Omental fat pad (tissue), 4 donors: ENCODE results near the gene ELP1. TPM values are rescaled to one million over a fixed set of nuclear protein-coding genes. Genes with fewer than 3 reads are reported as not detected.

Experiments used
- ATAC-seq: fragments of 150-250 bp; one replicate; pipeline ENCODE4 v1.9.1; 2016; ENCODE audit warnings: mild to moderate bottlenecking, moderate library complexity; ENCODE audit not compliant: low FRiP score
- DNase-seq: peaks from one replicate; pipeline ENCODE4 v3.0.0-alpha.2; 2019; ENCODE audit warnings: low spot score
- CTCF ChIP-seq, 3 donors: fragments of 450-650 bp; IDR thresholded peaks; one replicate each; pipeline ENCODE4 v1.5.1; 2016 to 2017; ENCODE audit warnings: antibody characterized with exemption in 3 of 3, mild to moderate bottlenecking in 3 of 3, moderate library complexity in 2 of 3
- total RNA-seq, 4 donors: library from RNA; depleted of rRNA; stranded (reverse); fragments of >200 nt; gene quantifications; one replicate each; pipeline ENCODE4 v1.1.0, GENCODE V29; 2016

Gene ELP1
- total RNA-seq, 4 donors from 2014 or later: 16.0 to 24.9 (median 18.7) TPM

GRCh38 chr9:108877524-108877923 is 56.4 kb downstream of the ELP1 start:
- ATAC-seq: no peak

GRCh38 chr9:108876425-108876824 is 57.5 kb downstream of the ELP1 start:
- no peak for TF ChIP-seq CTCF (IDR thresholded peaks at IDR 0.05)
- no peak for ATAC-seq
- no peak for DNase-seq

More at GRCh38 chr9:108877524-108877923, 56.4 kb downstream of the ELP1 start:
- DNase-seq: no peak
- TF ChIP-seq CTCF (IDR thresholded peaks at IDR 0.05): no peak

GRCh38 chr9:108874058-108874788 is 59.7 kb downstream of the ELP1 start:
- TF ChIP-seq CTCF (IDR thresholded peaks at IDR 0.05): no peak
- ATAC-seq (no peak), DNase-seq (no peak)

GRCh38 chr9:108869092-108869725 is 64.7 kb downstream of the ELP1 start:
- no peak for TF ChIP-seq CTCF (IDR thresholded peaks at IDR 0.05)
- ATAC-seq: no peak

GRCh38 chr9:108867829-108868228 is 66.1 kb downstream of the ELP1 start:
- no peak for DNase-seq
- ATAC-seq: no peak
- TF ChIP-seq CTCF (IDR thresholded peaks at IDR 0.05): no peak

More at GRCh38 chr9:108869092-108869725, 64.7 kb downstream of the ELP1 start:
- DNase-seq: no peak

- no peak for TF ChIP-seq CTCF (IDR thresholded peaks at IDR 0.05)
- no peak for ATAC-seq
- DNase-seq: no peak
Measured at GRCh38 chr9:108867116-108867515, 66.8 kb downstream of the ELP1 start.

GRCh38 chr9:108866001-108866420 is 67.9 kb downstream of the ELP1 start:
- TF ChIP-seq CTCF (IDR thresholded peaks at IDR 0.05): no peak
- ATAC-seq: no peak
- DNase-seq: no peak
